ENCODE measurements around the gene SERPINB3.

- TF ChIP-seq CTCF (optimal IDR thresholded peaks at IDR 0.05 in 1 of 3, IDR thresholded peaks at IDR 0.05 in 1 of 3, conservative IDR thresholded peaks at IDR 0.05 in 1 of 3; ENCODE audit: extremely low read depth in 1 of 3, insufficient read depth in 2 of 3, low read length in 3 of 3) (no peak), EZH2 (IDR thresholded peaks at IDR 0.05; ENCODE audit: low read length) (no peak)
Observed at GRCh38 chr18:63619661-63620060, 42.0 kb downstream of the SERPINB3 start.

Measured in keratinocyte (primary cell).